ENCODE data around the gene NR1D2.

DNA sequence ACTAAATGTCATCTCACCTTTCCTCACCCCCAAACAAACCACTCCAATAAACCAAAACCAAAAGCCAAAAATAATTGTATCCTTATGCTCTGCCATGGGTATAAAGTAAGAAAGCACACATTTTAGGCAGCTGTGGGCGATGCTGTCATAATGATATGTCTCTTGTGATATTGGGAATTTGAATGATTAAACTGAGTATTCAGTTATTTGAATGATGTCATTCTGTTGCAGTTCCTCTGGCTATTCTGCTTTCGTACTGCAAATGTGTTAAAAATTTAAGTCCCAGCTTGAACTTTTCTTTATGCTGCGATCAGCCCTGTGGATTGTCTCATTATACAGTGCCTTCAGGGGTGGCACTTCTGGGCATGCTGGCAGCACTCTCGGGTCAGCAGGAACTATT, 10.8 kb upstream of the NR1D2 start:
- TF ChIP-seq, protein P1, sequence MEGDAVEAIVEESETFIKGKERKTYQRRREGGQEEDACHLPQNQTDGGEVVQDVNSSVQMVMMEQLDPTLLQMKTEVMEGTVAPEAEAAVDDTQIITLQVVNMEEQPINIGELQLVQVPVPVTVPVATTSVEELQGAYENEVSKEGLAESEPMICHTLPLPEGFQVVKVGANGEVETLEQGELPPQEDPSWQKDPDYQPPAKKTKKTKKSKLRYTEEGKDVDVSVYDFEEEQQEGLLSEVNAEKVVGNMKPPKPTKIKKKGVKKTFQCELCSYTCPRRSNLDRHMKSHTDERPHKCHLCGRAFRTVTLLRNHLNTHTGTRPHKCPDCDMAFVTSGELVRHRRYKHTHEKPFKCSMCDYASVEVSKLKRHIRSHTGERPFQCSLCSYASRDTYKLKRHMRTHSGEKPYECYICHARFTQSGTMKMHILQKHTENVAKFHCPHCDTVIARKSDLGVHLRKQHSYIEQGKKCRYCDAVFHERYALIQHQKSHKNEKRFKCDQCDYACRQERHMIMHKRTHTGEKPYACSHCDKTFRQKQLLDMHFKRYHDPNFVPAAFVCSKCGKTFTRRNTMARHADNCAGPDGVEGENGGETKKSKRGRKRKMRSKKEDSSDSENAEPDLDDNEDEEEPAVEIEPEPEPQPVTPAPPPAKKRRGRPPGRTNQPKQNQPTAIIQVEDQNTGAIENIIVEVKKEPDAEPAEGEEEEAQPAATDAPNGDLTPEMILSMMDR (conservative IDR thresholded peaks at IDR 0.05; ENCODE audit: low read length): no peak
- no peak for TF ChIP-seq EZH2phosphoT487 (IDR thresholded peaks at IDR 0.05; ENCODE audit: borderline replicate concordance, low read depth, low read length)

All from OCI-LY7 (cell line).